Measurements from ENCODE around the gene JAM3.
"Not testable (repeated sequence)": the region's sequence is repeated elsewhere in the genome, so short reads cannot be mapped to it uniquely, and the experiment has no call there.

Gene JAM3

GRCh38 chr11:134101282-134101681, 32.4 kb downstream of the JAM3 start:
- DNase-seq (ENCODE audit: low read depth): no peak

GRCh38 chr11:134110252-134110815, 41.5 kb downstream of the JAM3 start:
- no peak for DNase-seq (ENCODE audit: low read depth)

- not testable (repeated sequence) for DNase-seq (ENCODE audit: low read depth)
These were observed 44.9 kb downstream of the JAM3 start for GRCh38 chr11:134113787-134114186.

GRCh38 chr11:134116210-134116609, 47.3 kb downstream of the JAM3 start:
- DNase-seq (ENCODE audit: low read depth): no peak

- no peak for DNase-seq (ENCODE audit: low read depth)
These were observed 49.1 kb downstream of the JAM3 start for GRCh38 chr11:134118006-134118405.

- no peak for DNase-seq (ENCODE audit: low read depth)
These were observed 50.2 kb downstream of the JAM3 start for GRCh38 chr11:134119094-134119493.

- DNase-seq (ENCODE audit: low read depth): no peak
These were observed 51.4 kb downstream of the JAM3 start for GRCh38 chr11:134120143-134120850.

GRCh38 chr11:134120921-134121526, 52.2 kb downstream of the JAM3 start:
- no peak for DNase-seq (ENCODE audit: low read depth)

- no peak for DNase-seq (ENCODE audit: low read depth)
These were observed 56.0 kb downstream of the JAM3 start for GRCh38 chr11:134124660-134125451.

GRCh38 chr11:134125507-134125906, 56.6 kb downstream of the JAM3 start:
- DNase-seq (ENCODE audit: low read depth): no peak

GRCh38 chr11:134126217-134126822, 57.4 kb downstream of the JAM3 start:
- DNase-seq (ENCODE audit: low read depth): no peak

GRCh38 chr11:134131628-134132244, 62.9 kb downstream of the JAM3 start:
- no peak for DNase-seq (ENCODE audit: low read depth)

GRCh38 chr11:134132808-134133207, 63.9 kb downstream of the JAM3 start:
- no peak for DNase-seq (ENCODE audit: low read depth)

GRCh38 chr11:134134167-134134566, 65.3 kb downstream of the JAM3 start:
- no peak for DNase-seq (ENCODE audit: low read depth)

- no peak for DNase-seq (ENCODE audit: low read depth)
These were observed 69.5 kb downstream of the JAM3 start for GRCh38 chr11:134138376-134138775.

GRCh38 chr11:134139303-134139872, 70.5 kb downstream of the JAM3 start:
- no peak for DNase-seq (ENCODE audit: low read depth)

GRCh38 chr11:134139873-134140331, 71.0 kb downstream of the JAM3 start:
- no peak for DNase-seq (ENCODE audit: low read depth)

GRCh38 chr11:134140961-134141490, 72.2 kb downstream of the JAM3 start:
- no peak for DNase-seq (ENCODE audit: low read depth)

GRCh38 chr11:134142536-134142935, 73.7 kb downstream of the JAM3 start:
- no peak for DNase-seq (ENCODE audit: low read depth)

GRCh38 chr11:134143801-134144200, 74.9 kb downstream of the JAM3 start:
- no peak for DNase-seq (ENCODE audit: low read depth)

GRCh38 chr11:134144744-134145143, 75.9 kb downstream of the JAM3 start:
- no peak for DNase-seq (ENCODE audit: low read depth)

All from stimulated activated CD8-positive, alpha-beta memory T cell treated with anti-CD3 and anti-CD28 coated beads, Interleukin-12 subunit alpha, Interleukin-12 subunit beta, amount 100 ng/mL, for 4 hours (primary cell).